Measurements from ENCODE around the gene LDLRAP1.

The LDLRAP1 gene

GRCh38 chr1:25568834-25569596 lies 25.6 kb downstream of the LDLRAP1 start:
- Mint-ChIP-seq H3K36me3 (ENCODE audit: low read depth) (peaks cover 7% of the 10 kb centered on the region), H3K27ac (no peak overlapping the region), H3K4me3 (no peak overlapping the region), H3K9me3 (no peaks in the 10 kb centered on the region), H3K4me1 (ENCODE audit: low read depth) (peaks cover 80% of the 10 kb centered on the region), H3K27me3 (no peaks in the 10 kb centered on the region)

GRCh38 chr1:25569597-25570396 lies 26.4 kb downstream of the LDLRAP1 start:
- H3K36me3 Mint-ChIP-seq (ENCODE audit: low read depth) = peaks cover 7% of the 10 kb centered on the region
- H3K4me3 Mint-ChIP-seq = no peak overlapping the region
- no peak overlapping the region for H3K27ac Mint-ChIP-seq

GRCh38 chr1:25570798-25571521 lies 27.6 kb downstream of the LDLRAP1 start:
- Mint-ChIP-seq H3K27ac (no peak overlapping the region), H3K27me3 (no peaks in the 10 kb centered on the region), H3K9me3 (no peaks in the 10 kb centered on the region), H3K36me3 (ENCODE audit: low read depth) (peaks cover 7% of the 10 kb centered on the region), H3K4me1 (ENCODE audit: low read depth) (peaks cover 65% of the 10 kb centered on the region), H3K4me3 (no peak overlapping the region)

More at GRCh38 chr1:25569597-25570396, 26.4 kb downstream of the LDLRAP1 start:
- peaks cover 76% of the 10 kb centered on the region for H3K4me1 Mint-ChIP-seq (ENCODE audit: low read depth)
- no peaks in the 10 kb centered on the region for H3K9me3 Mint-ChIP-seq
- no peaks in the 10 kb centered on the region for H3K27me3 Mint-ChIP-seq

- no peaks in the 10 kb centered on the region for H3K27me3 Mint-ChIP-seq
- no peaks in the 10 kb centered on the region for H3K9me3 Mint-ChIP-seq
- H3K4me1 Mint-ChIP-seq (ENCODE audit: low read depth) = peaks cover 59% of the 10 kb centered on the region
- no peak overlapping the region for H3K4me3 Mint-ChIP-seq
- H3K36me3 Mint-ChIP-seq (ENCODE audit: low read depth) = peaks cover 7% of the 10 kb centered on the region
- H3K27ac Mint-ChIP-seq = no peak overlapping the region
Observed at GRCh38 chr1:25571522-25571970, 28.1 kb downstream of the LDLRAP1 start.

- H3K27ac Mint-ChIP-seq = no peak overlapping the region
- H3K4me1 Mint-ChIP-seq (ENCODE audit: low read depth) = peaks cover 55% of the 10 kb centered on the region
Observed at GRCh38 chr1:25572107-25572506, 28.7 kb downstream of the LDLRAP1 start.

GRCh38 chr1:25572708-25573590 lies 29.5 kb downstream of the LDLRAP1 start:
- no peaks in the 10 kb centered on the region for H3K27me3 Mint-ChIP-seq
- H3K4me1 Mint-ChIP-seq (ENCODE audit: low read depth) = peaks cover 46% of the 10 kb centered on the region
- H3K9me3 Mint-ChIP-seq = no peaks in the 10 kb centered on the region
- no peak overlapping the region for H3K27ac Mint-ChIP-seq
- no peak overlapping the region for H3K4me3 Mint-ChIP-seq
- peaks cover 2% of the 10 kb centered on the region for H3K36me3 Mint-ChIP-seq (ENCODE audit: low read depth)

More at GRCh38 chr1:25572107-25572506, 28.7 kb downstream of the LDLRAP1 start:
- H3K9me3 Mint-ChIP-seq = no peaks in the 10 kb centered on the region
- no peak overlapping the region for H3K4me3 Mint-ChIP-seq
- H3K36me3 Mint-ChIP-seq (ENCODE audit: low read depth) = peaks cover 7% of the 10 kb centered on the region
- no peaks in the 10 kb centered on the region for H3K27me3 Mint-ChIP-seq

GRCh38 chr1:25573591-25573930 lies 30.2 kb downstream of the LDLRAP1 start:
- Mint-ChIP-seq H3K4me3 (no peak overlapping the region), H3K4me1 (ENCODE audit: low read depth) (peaks cover 40% of the 10 kb centered on the region), H3K27ac (no peak overlapping the region), H3K36me3 (ENCODE audit: low read depth) (no peaks in the 10 kb centered on the region), H3K9me3 (no peaks in the 10 kb centered on the region), H3K27me3 (no peaks in the 10 kb centered on the region)

GRCh38 chr1:25573961-25574360 lies 30.6 kb downstream of the LDLRAP1 start:
- Mint-ChIP-seq H3K9me3 (no peaks in the 10 kb centered on the region), H3K4me1 (ENCODE audit: low read depth) (peaks cover 36% of the 10 kb centered on the region), H3K27ac (no peak overlapping the region), H3K4me3 (no peak overlapping the region), H3K27me3 (no peaks in the 10 kb centered on the region), H3K36me3 (ENCODE audit: low read depth) (no peaks in the 10 kb centered on the region)

GRCh38 chr1:25575191-25575590 lies 31.8 kb downstream of the LDLRAP1 start:
- H3K4me1 Mint-ChIP-seq (ENCODE audit: low read depth) = peaks cover 24% of the 10 kb centered on the region
- no peaks in the 10 kb centered on the region for H3K9me3 Mint-ChIP-seq
- H3K36me3 Mint-ChIP-seq (ENCODE audit: low read depth) = no peaks in the 10 kb centered on the region
- no peak overlapping the region for H3K27ac Mint-ChIP-seq
- H3K4me3 Mint-ChIP-seq = no peak overlapping the region
- H3K27me3 Mint-ChIP-seq = no peaks in the 10 kb centered on the region

- Mint-ChIP-seq H3K27ac (no peak overlapping the region), H3K36me3 (ENCODE audit: low read depth) (no peaks in the 10 kb centered on the region), H3K27me3 (no peaks in the 10 kb centered on the region), H3K9me3 (no peaks in the 10 kb centered on the region), H3K4me1 (ENCODE audit: low read depth) (peaks cover 22% of the 10 kb centered on the region), H3K4me3 (no peak overlapping the region)
Observed at GRCh38 chr1:25576459-25577133, 33.2 kb downstream of the LDLRAP1 start.

GRCh38 chr1:25577134-25577920 lies 33.9 kb downstream of the LDLRAP1 start:
- Mint-ChIP-seq H3K4me3 (no peak overlapping the region), H3K4me1 (ENCODE audit: low read depth) (peaks cover 15% of the 10 kb centered on the region), H3K9me3 (no peaks in the 10 kb centered on the region), H3K27me3 (no peaks in the 10 kb centered on the region), H3K36me3 (ENCODE audit: low read depth) (no peaks in the 10 kb centered on the region), H3K27ac (no peak overlapping the region)

- Mint-ChIP-seq H3K9me3 (no peaks in the 10 kb centered on the region), H3K4me3 (no peak overlapping the region), H3K4me1 (ENCODE audit: low read depth) (peaks cover 3% of the 10 kb centered on the region), H3K36me3 (ENCODE audit: low read depth) (no peaks in the 10 kb centered on the region), H3K27me3 (no peaks in the 10 kb centered on the region), H3K27ac (no peak overlapping the region)
Observed at GRCh38 chr1:25579292-25580252, 36.2 kb downstream of the LDLRAP1 start.
